OCI-LY3 (cell line): Measurements from ENCODE around the gene MYO15B.
"Not testable (repeated sequence)": the region's sequence is repeated elsewhere in the genome, so short reads cannot be mapped to it uniquely, and the experiment has no call there.

ENCODE experiments used
- CTCF ChIP-seq: fragments of 200-600, 300-600 bp; sonication (generic); IDR thresholded peaks from 2 replicates; pipeline ENCODE4 v1.5.1; 2014; ENCODE audit warnings: antibody characterized with exemption, low read length, low read depth
- EZH2phosphoT487 ChIP-seq: fragments of 200-600 bp; shearing (Covaris generic); IDR thresholded peaks from 2 replicates; pipeline ENCODE4 v1.6.1; 2018; ENCODE audit warnings: antibody characterized with exemption, mixed run types, low read depth

GRCh38 chr17:75583197-75583596 lies 4.4 kb upstream of the MYO15B start:
- TF ChIP-seq CTCF, EZH2phosphoT487: not testable (repeated sequence)
